ENCODE data around the gene PPP1R3F.
"Not testable (repeated sequence)": the region's sequence is repeated elsewhere in the genome, so short reads cannot be mapped to it uniquely, and the experiment has no call there.

PPP1R3F gene

GRCh38 chrX:49322266-49322665, 52.7 kb downstream of the PPP1R3F start:
- DNase-seq, result not testable (repeated sequence)

DNA sequence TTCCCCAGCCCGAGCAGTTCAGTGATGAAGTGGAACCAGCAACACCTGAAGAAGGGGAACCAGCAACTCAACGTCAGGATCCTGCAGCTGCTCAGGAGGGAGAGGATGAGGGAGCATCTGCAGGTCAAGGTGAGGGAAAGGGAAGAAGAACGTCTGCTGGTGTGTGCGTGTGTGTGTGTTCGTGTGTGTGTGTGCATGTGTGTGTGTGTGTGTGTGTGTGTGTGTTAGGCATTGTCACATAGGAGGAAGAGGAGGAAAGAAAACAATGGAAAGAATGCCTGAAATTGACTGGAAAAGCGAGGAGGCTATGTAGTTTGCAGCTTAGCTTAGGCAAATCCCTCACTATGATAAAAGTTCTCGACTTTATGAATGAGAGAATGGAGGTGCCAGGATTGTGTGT, 54.1 kb downstream of the PPP1R3F start:
- DNase-seq, result not testable (repeated sequence)

GRCh38 chrX:49330421-49330820, 60.8 kb downstream of the PPP1R3F start:
- DNase-seq, result not testable (repeated sequence)

- DNase-seq, result not testable (repeated sequence)
Measured at GRCh38 chrX:49331282-49331681, 61.7 kb downstream of the PPP1R3F start, which contains the start of gene GAGE13. GAGE13 (plus strand) TSS chrX:49331582; CDS start chrX:49332738, 1,156 bp downstream.

- DNase-seq, result not testable (repeated sequence)
Measured at GRCh38 chrX:49331841-49332240, 62.2 kb downstream of the PPP1R3F start.
